Measurements from ENCODE around the gene NAA20. TPM values are rescaled to one million over a fixed set of nuclear protein-coding genes. Genes with fewer than 3 reads are reported as not detected.

The NAA20 gene
- total and polyA plus RNA-seq, 2 of the 13 experiments (the other 11 are each of a cell fraction or from before 2014, with no cell fraction given), result 81.9 to 82.8 TPM

DNA sequence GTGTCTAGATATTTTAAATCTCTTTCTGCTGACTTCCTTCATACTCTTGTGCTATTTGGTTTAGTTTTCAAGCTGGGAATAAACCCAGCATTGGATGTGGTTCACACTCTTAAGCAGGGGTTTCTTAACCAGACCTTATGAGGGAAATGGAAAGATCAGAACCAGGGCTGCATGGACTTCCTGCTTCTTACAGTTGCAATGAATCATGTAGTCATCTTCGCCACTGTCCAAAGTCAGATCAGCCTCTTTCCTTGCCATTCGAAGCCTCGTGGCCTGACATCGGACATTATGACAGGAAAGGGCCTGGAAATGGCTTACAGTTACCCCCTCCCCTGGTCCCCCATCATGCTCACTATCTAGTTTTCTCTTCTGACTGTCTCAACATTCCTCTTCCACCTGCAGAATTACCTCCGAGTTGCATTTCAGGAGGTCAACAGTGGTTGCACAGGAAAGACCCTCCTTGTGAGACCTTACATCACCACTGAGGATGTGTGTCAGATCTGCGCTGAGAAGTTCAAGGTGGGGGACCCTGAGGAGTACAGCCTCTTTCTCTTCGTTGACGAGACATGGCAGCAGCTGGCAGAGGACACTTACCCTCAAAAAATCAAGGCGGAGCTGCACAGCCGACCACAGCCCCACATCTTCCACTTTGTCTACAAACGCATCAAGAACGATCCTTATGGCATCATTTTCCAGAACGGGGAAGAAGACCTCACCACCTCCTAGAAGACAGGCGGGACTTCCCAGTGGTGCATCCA, 16.8 kb upstream of the NAA20 start (continued):
- no peak; the same call in 1 of the 2 replicates for TF ChIP-seq ZNF598 (CRISPR knock-in tag; IDR thresholded peaks at IDR 0.05; ENCODE audit: borderline replicate concordance)

DNA sequence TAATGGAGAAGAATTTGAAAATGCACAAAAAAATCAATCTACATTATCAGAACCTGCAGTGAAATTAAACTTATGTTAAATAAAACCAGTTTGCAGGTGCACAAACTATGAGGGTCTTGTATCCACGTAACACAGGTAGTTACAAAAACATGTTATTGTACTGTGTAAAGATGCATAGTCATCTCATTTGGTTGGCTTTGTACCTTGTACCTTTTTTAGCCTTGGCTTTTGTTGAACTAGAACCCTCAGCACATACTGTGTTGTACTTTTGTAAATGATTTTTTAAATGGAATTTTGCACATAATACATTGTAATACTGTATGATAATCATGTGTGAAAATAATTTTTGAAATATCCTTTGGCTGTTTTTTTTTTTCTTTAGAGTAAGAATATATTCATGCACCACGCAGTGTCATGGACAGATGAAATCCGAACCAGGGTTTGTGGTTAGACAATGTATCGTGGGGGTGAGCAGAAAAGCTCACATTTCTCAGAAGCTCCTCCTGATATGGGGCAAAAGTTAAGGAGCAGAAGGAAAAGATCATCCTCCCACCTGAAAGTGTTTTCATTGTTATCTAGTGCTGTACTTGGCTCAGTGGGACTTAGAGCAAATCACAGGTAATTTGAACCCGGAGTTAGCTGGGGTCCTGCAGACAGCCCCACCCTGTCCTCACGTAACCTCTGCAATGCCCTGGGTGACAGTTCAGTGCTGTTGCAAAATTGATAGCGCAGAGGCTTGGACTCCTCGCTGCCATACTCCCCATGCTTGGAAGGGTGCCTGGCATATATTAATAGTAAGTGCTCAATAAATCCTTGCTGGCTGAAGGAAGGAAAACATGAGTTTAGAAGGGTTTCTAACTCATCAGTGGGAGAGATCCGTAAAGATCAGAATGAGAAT, 14.8 kb upstream of the NAA20 start:
- no peaks in the 10 kb centered on the region for H3K27me3 ChIP-seq (ENCODE audit: control insufficient read depth in 1 of 2, insufficient read depth in 2 of 2, low read length in 2 of 2)
- POLR2A ChIA-PET, result interaction anchor here (0.7 to 2.2 kb wide), 6 partner anchors 8 to 244 kb away, joined by 3 to 10 read pairs (median 4); partner anchors contain the start of genes CFAP61, CRNKL1, NAA20 and RIN2
- WGBS (ENCODE audit: low lambda C conversion rate), result 27% methylated on average over 9 of the region's 9 CpGs
- H3K4me1 ChIP-seq (ENCODE audit: insufficient read depth, low read length), result peaks cover 74% of the 10 kb centered on the region
- peak overlapping the region; percentile 87 for H3K27ac ChIP-seq (ENCODE audit: extremely low read length, insufficient read depth, low read length)
- H4K20me1 ChIP-seq (ENCODE audit: insufficient read depth, low read length), result no peaks in the 10 kb centered on the region
- H3K9ac ChIP-seq (ENCODE audit: insufficient read depth, low read depth, low read length), result peak overlapping the region; percentile 59
- DNase-seq (ENCODE audit: low spot score) (peak; percentile 90), FAIRE-seq (no peak), ATAC-seq (peak; percentile 87)
- intact Hi-C loops (cut with micrococcal nuclease; ENCODE audit: unreplicated experiment) (no loop called here), in situ Hi-C loops (cut with HindIII; ENCODE audit: extremely low pct_ligation_motif_present, low pct_unique_long_range_greater_than_20kb) (loop anchor here (5.0 kb wide), 1 partner anchor 100 kb away; no protein-coding TSS in a partner anchor)
- no peaks in the 10 kb centered on the region for H3K36me3 ChIP-seq (replicated peaks in 1 of 2; ENCODE audit: control insufficient read depth in 1 of 2, insufficient read depth in 2 of 2, low read length in 2 of 2)
- CTCF ChIA-PET (ENCODE audit: low intra/inter-chr PET ratio, low total read pairs), result no interaction called here
- H3K79me2 ChIP-seq (ENCODE audit: insufficient read depth, low read length), result no peaks in the 10 kb centered on the region
- H3K4me3 ChIP-seq (replicated peaks in 1 of 3; ENCODE audit: insufficient read depth in 1 of 3, low read depth in 2 of 3, low read length in 3 of 3), result peak overlapping the region in 2 of 3 experiments; percentile 10 to 53; a peak in 4 of 6 replicates
- no TSS peak for BruUV-seq (replicated peaks)
- peak overlapping the region; percentile 69 for H3K4me2 ChIP-seq (ENCODE audit: low read depth, low read length)
- no peaks in the 10 kb centered on the region for H3K9me3 ChIP-seq (ENCODE audit: low read length)
- H2AFZ ChIP-seq (ENCODE audit: low read length), result no peak overlapping the region
- TF ChIP-seq ZFX (CRISPR knock-in tag; IDR thresholded peaks at IDR 0.05; ENCODE audit: low read depth) (peak; percentile 21; the same call in 1 of the 2 replicates), ZNF510 (CRISPR knock-in tag; IDR thresholded peaks at IDR 0.05; ENCODE audit: low read depth) (no peak), ELF1 (CRISPR knock-in tag; IDR thresholded peaks at IDR 0.05) (peak; percentile 16; the same call in 1 of the 2 replicates), ZBTB20 (CRISPR knock-in tag; IDR thresholded peaks at IDR 0.05; ENCODE audit: borderline replicate concordance, low read depth) (peak; percentile 74; the same call in 1 of the 2 replicates), NR2F6 (IDR thresholded peaks at IDR 0.05) (no peak; the same call in 1 of the 2 replicates), NR2F6 (CRISPR knock-in tag; IDR thresholded peaks at IDR 0.05) (peak; percentile 78; the same call in 1 of the 2 replicates), ZC3H13 (CRISPR knock-in tag; IDR thresholded peaks at IDR 0.05) (peak; percentile 37; the same call in 1 of the 2 replicates), TCF12 (IDR thresholded peaks at IDR 0.05) (no peak), TCF12 (CRISPR knock-in tag; IDR thresholded peaks at IDR 0.05) (0 out of 2 replicates have a peak, but pooled peaks have one; percentile 21), KAT8 (CRISPR knock-in tag; IDR thresholded peaks at IDR 0.05) (0 out of 2 replicates have a peak, but pooled peaks have one; percentile 16), ZNF264 (CRISPR knock-in tag; IDR thresholded peaks at IDR 0.05) (peak; percentile 34; the same call in 1 of the 2 replicates), KMT2B (CRISPR knock-in tag; IDR thresholded peaks at IDR 0.05) (peak; percentile 26; the same call in 1 of the 2 replicates), ZNF496 (CRISPR knock-in tag; IDR thresholded peaks at IDR 0.05; ENCODE audit: insufficient replicate concordance) (no peak)
- TF ChIP-seq, protein P1, sequence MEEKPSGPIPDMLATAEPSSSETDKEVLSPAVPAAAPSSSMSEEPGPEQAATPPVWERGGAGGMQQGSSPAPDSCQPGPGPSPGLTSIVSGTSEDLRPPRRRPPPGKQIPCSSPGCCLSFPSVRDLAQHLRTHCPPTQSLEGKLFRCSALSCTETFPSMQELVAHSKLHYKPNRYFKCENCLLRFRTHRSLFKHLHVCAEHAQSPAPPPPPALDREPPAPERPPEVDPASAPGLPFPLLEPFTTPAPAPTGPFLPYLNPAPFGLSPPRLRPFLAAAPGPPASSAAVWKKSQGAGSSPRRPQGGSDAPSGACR (CRISPR knock-in tag; IDR thresholded peaks at IDR 0.05), result no peak
- TF ChIP-seq, protein P2, sequence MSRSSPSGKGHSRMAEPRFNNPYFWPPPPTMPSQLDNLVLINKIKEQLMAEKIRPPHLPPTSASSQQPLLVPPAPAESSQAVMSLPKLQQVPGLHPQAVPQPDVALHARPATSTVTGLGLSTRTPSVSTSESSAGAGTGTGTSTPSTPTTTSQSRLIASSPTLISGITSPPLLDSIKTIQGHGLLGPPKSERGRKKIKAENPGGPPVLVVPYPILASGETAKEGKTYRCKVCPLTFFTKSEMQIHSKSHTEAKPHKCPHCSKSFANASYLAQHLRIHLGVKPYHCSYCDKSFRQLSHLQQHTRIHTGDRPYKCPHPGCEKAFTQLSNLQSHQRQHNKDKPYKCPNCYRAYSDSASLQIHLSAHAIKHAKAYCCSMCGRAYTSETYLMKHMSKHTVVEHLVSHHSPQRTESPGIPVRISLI (CRISPR knock-in tag; IDR thresholded peaks at IDR 0.05; ENCODE audit: borderline replicate concordance), result peak; percentile 47; the same call in 1 of the 2 replicates
- TF ChIP-seq, protein P3, sequence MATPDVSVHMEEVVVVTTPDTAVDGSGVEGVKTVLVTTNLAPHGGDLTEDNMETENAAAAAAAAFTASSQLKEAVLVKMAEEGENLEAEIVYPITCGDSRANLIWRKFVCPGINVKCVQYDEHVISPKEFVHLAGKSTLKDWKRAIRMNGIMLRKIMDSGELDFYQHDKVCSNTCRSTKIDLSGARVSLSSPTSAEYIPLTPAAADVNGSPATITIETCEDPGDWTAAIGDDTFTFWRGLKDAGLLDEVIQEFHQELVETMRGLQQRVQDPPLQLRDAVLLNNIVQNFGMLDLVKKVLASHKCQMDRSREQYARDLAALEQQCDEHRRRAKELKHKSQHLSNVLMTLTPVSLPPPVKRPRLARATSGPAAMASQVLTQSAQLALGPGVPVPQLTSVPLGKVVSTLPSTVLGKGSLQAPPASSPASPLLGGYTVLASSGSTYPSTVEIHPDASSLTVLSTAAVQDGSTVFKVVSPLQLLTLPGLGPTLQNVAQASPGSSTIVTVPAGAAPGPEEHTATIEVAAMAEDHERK (CRISPR knock-in tag; IDR thresholded peaks at IDR 0.05; ENCODE audit: low read depth), result 0 out of 2 replicates have a peak, but pooled peaks have one; percentile 16
